ENCODE results near the gene NOLC1. TPM values are rescaled to one million over a fixed set of nuclear protein-coding genes. Genes with fewer than 3 reads are reported as not detected.
A peak's percentile ranks its signal among the peaks of the same experiment; 100 is the strongest.

The NOLC1 gene
- total and polyA plus RNA-seq, 9 donors: 32.0 to 88.8 (median 50.2) TPM

DNA sequence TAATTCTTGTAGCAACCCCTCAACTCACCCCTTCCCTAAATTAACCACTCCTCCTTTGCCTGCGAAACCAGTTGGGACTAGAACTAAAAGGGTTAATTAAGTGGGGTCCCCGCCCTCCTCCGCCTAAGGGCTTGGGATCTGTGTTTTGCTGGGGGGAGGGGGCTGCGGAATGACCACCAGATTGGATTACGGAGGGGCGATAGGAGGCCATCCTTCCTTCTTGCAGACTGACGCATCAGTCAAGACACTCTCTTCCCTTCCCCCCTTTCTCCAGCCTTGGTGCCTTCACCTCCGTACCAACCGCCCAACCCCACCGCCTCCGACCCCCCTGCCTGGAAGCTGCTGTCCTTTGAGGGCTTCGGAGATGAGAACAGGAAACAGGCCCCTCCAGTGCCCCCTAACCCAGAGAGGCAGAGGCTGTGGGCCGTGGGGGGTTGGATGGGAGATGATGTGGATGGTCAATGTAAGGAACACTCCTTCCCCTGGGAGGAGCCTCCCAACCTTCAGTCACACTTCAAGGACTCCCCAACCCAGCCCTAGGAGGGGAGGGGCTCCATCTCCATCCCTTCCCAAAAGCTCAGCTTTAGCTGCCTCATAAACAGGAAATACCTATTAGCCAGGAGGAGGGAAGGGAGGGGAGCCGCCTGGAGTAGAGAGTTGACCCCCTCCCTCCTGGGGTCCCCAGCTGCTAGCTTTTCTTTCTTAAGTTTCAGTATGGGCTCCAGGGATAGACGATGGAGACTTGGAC lies 31.0 kb upstream of the NOLC1 start:
- H3K27ac ChIP-seq: peak overlapping the region; percentile 96 to 99
- H3K4me1 ChIP-seq (ENCODE audit: insufficient read depth): peaks cover 22% of the 10 kb centered on the region
- H3K9me3 ChIP-seq: no peaks in the 10 kb centered on the region
- TF ChIP-seq EP300 (IDR thresholded peaks at IDR 0.05) (peak; percentile 21), POLR2A (IDR thresholded peaks at IDR 0.05) (peak; percentile 89)
- TF ChIP-seq, protein P1, sequence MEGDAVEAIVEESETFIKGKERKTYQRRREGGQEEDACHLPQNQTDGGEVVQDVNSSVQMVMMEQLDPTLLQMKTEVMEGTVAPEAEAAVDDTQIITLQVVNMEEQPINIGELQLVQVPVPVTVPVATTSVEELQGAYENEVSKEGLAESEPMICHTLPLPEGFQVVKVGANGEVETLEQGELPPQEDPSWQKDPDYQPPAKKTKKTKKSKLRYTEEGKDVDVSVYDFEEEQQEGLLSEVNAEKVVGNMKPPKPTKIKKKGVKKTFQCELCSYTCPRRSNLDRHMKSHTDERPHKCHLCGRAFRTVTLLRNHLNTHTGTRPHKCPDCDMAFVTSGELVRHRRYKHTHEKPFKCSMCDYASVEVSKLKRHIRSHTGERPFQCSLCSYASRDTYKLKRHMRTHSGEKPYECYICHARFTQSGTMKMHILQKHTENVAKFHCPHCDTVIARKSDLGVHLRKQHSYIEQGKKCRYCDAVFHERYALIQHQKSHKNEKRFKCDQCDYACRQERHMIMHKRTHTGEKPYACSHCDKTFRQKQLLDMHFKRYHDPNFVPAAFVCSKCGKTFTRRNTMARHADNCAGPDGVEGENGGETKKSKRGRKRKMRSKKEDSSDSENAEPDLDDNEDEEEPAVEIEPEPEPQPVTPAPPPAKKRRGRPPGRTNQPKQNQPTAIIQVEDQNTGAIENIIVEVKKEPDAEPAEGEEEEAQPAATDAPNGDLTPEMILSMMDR (IDR thresholded peaks at IDR 0.05): peak in 1 of 3 donors; percentile 16
- H3K36me3 ChIP-seq: no peaks in the 10 kb centered on the region
- intact Hi-C loops (cut with DNase I): no loop called here
- no peaks in the 10 kb centered on the region for H3K27me3 ChIP-seq
- peak overlapping the region; percentile 49 for H3K4me3 ChIP-seq
- peak; percentile 89 to 95 (median 92) for DNase-seq
- WGBS, 3 donors: 1 to 2% (median 1%) methylated on average over 15 of the region's 15 CpGs

DNA sequence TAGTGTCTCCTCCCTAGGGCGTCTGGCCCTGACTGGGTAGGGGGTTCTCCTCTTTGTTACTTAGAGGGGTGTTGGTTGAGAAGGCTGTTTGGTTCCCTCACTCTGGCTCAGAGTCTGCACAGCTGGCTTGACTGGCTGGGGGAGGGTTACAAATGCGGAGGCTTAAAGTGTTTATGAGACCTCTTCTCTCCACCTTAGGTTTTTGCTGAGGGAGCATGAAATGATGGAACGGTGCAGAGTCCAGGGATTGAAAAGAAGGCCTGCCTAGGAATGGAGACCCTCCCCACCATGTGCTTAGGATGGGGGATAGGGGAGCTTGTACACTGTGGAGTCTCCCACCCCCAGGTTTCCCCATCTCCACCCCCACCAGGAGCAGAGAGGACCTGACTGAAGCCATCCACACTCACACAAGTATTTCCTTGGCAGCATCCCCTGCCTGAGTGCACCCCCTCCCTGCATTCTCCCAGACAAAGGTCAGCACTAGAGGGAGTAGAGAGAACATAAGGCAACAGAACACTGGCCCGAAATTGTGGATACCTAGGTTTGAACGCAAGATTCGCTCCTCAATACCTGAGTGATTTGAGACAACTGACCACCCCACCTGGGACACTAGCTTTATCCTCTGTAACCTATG lies 30.3 kb upstream of the NOLC1 start:
- peak overlapping the region; percentile 49 for H3K4me3 ChIP-seq
- H3K36me3 ChIP-seq: no peaks in the 10 kb centered on the region
- H3K27ac ChIP-seq: peak overlapping the region; percentile 96 to 99
- H3K4me1 ChIP-seq (ENCODE audit: insufficient read depth): peaks cover 16% of the 10 kb centered on the region
- no peaks in the 10 kb centered on the region for H3K9me3 ChIP-seq
- intact Hi-C loops (cut with DNase I): no loop called here
- H3K27me3 ChIP-seq: no peaks in the 10 kb centered on the region
- DNase-seq: peak; percentile 75 to 81 (median 77)
- TF ChIP-seq EP300 (IDR thresholded peaks at IDR 0.05) (no peak), POLR2A (IDR thresholded peaks at IDR 0.05) (no peak)
- TF ChIP-seq, protein P1 (IDR thresholded peaks at IDR 0.05): peak in 2 of 3 donors; percentile 54 to 57
- WGBS, 3 donors: 6 to 23% (median 17%) methylated on average over 6 of the region's 6 CpGs

DNA sequence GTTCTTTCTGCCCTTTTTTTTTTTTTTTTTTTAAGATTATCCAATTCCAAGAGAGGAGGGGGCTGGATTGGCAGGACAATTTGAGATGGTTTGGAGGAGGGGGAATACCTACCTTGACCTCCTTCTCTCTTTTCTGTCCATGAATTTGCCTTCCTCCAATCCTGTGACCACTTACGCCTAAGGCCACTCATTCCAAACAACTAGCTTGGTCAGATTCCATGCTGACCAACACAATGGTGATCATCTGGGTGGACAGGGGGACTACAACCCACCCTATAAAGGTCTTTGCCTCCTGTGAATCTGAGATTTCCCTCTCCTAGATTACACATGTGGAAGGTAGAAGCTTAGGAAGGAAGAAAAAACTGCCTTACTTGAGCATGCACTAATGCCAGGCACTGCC lies 29.7 kb upstream of the NOLC1 start:
- Histone ChIP-seq H3K27ac (peak overlapping the region; percentile 96 to 99), H3K4me1 (ENCODE audit: insufficient read depth) (peaks cover 14% of the 10 kb centered on the region), H3K27me3 (no peaks in the 10 kb centered on the region), H3K4me3 (no peak overlapping the region), H3K36me3 (no peaks in the 10 kb centered on the region), H3K9me3 (no peaks in the 10 kb centered on the region)
- 94 to 100% (median 96%) methylated on average over 1 of the region's 1 CpG for WGBS, 3 donors
- no peak for DNase-seq
- no peak for TF ChIP-seq POLR2A (IDR thresholded peaks at IDR 0.05)
- TF ChIP-seq, protein P1 (IDR thresholded peaks at IDR 0.05): no peak
- no peak for TF ChIP-seq EP300 (IDR thresholded peaks at IDR 0.05)
- intact Hi-C loops (cut with DNase I): no loop called here

DNA sequence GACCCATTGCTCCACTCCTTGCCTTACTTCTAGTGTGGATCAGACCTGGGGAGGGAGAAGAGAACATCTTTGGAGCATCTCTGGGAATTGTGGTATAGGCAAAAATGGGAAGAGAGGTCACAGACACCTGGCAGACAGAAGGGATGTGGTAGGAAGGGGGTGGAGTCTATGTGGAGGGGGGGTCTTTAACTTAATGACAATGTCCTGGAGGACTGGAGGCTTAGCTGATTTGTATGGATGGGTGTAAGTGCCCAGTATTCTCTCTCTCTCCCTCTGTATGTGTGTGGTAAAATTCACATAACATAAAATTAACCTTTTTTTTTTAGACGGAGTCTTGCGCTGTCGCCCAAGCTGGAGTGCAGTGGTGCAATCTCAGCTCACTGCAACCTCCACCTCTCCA lies 29.0 kb upstream of the NOLC1 start:
- DNase-seq: no peak
- H3K27me3 ChIP-seq: no peaks in the 10 kb centered on the region
- peak overlapping the region in 1 of 2 donors; percentile 99 for H3K27ac ChIP-seq
- H3K4me1 ChIP-seq (ENCODE audit: insufficient read depth): peaks cover 10% of the 10 kb centered on the region
- H3K36me3 ChIP-seq: no peaks in the 10 kb centered on the region
- TF ChIP-seq, protein P1 (IDR thresholded peaks at IDR 0.05): no peak
- TF ChIP-seq EP300 (IDR thresholded peaks at IDR 0.05) (no peak), POLR2A (IDR thresholded peaks at IDR 0.05) (no peak)
- 94 to 96% (median 94%) methylated on average over 3 of the region's 3 CpGs for WGBS, 3 donors
- H3K9me3 ChIP-seq: no peaks in the 10 kb centered on the region
- no peak overlapping the region for H3K4me3 ChIP-seq
- intact Hi-C loops (cut with DNase I): no loop called here
